Astrocyte (in vitro differentiated cells and primary cell): ENCODE measurements around the gene NABP1. TPM values are rescaled to one million over a fixed set of nuclear protein-coding genes. Genes with fewer than 3 reads are reported as not detected.

Experiments used
- DNase-seq: peaks from one replicate; pipeline ENCODE4 v3.0.0-alpha.2; 2010; ENCODE audit warnings: low read depth
- FAIRE-seq: peaks from 2 replicates; lab custom pipeline; 2011; peaks lifted over from hg19 to GRCh38; lab: Jason Lieb, UNC
- H2AFZ ChIP-seq: 2 replicates; pipeline ENCODE4 v1.6.0; 2012; ENCODE audit warnings: low read depth, low read length, inconsistent platforms
- H3K27ac ChIP-seq: 2 replicates; pipeline ENCODE4 v1.5.1; 2011; ENCODE audit warnings: low read depth, low read length, inconsistent platforms
- H3K27me3 ChIP-seq: 2 replicates; pipeline ENCODE4 v1.6.0; 2011; ENCODE audit warnings: low read length, inconsistent platforms; ENCODE audit not compliant: insufficient read depth
- H3K36me3 ChIP-seq: 2 replicates; pipeline ENCODE4 v1.5.1; 2011; ENCODE audit warnings: low read length, inconsistent platforms; ENCODE audit not compliant: insufficient read depth
- H3K4me1 ChIP-seq: 2 replicates; pipeline ENCODE4 v1.5.1; 2011; ENCODE audit warnings: low read length, inconsistent platforms; ENCODE audit not compliant: insufficient read depth
- H3K4me2 ChIP-seq: 2 replicates; pipeline ENCODE4 v1.6.0; 2012; ENCODE audit warnings: low read length, inconsistent platforms
- H3K4me3 ChIP-seq: 2 replicates; pipeline ENCODE4 v1.5.1; 2011; ENCODE audit warnings: low read depth, mild to moderate bottlenecking, low read length, inconsistent platforms; ENCODE audit not compliant: insufficient read depth
- H3K79me2 ChIP-seq: 2 replicates; pipeline ENCODE4 v1.6.0; 2012; ENCODE audit warnings: mild to moderate bottlenecking, low read length, inconsistent platforms; ENCODE audit not compliant: insufficient read depth
- H3K9ac ChIP-seq: 2 replicates; pipeline ENCODE4 v1.6.0; 2012; ENCODE audit warnings: mild to moderate bottlenecking, low read length, inconsistent platforms
- H3K9me3 ChIP-seq: 2 replicates; pipeline ENCODE4 v1.5.1; 2012; ENCODE audit warnings: low read depth, mild to moderate bottlenecking, low read length, inconsistent platforms; ENCODE audit not compliant: insufficient read depth
- H4K20me1 ChIP-seq: 2 replicates; pipeline ENCODE4 v1.6.0; 2012; ENCODE audit warnings: low read length, inconsistent platforms; ENCODE audit not compliant: insufficient read depth
- H3K27ac Mint-ChIP-seq: one replicate; pipeline ENCODE4 v1.8.0; 2021; ENCODE audit warnings: mild to moderate bottlenecking, mixed read lengths; ENCODE audit not compliant: unreplicated experiment
- H3K27me3 Mint-ChIP-seq: one replicate; pipeline ENCODE4 v1.8.0; 2021; ENCODE audit warnings: low read depth, mixed read lengths; ENCODE audit not compliant: unreplicated experiment
- H3K36me3 Mint-ChIP-seq: one replicate; pipeline ENCODE4 v1.8.0; 2021; ENCODE audit warnings: low read depth, mixed read lengths; ENCODE audit not compliant: unreplicated experiment
- H3K4me1 Mint-ChIP-seq: one replicate; pipeline ENCODE4 v1.8.0; 2021; ENCODE audit warnings: low read depth, mixed read lengths; ENCODE audit not compliant: unreplicated experiment
- H3K4me3 Mint-ChIP-seq: one replicate; pipeline ENCODE4 v1.8.0; 2021; ENCODE audit warnings: mild to moderate bottlenecking, moderate library complexity, mixed read lengths; ENCODE audit not compliant: unreplicated experiment
- H3K9me3 Mint-ChIP-seq: one replicate; pipeline ENCODE4 v1.8.0; 2021; ENCODE audit warnings: mild to moderate bottlenecking, mixed read lengths; ENCODE audit not compliant: unreplicated experiment
- EZH2 ChIP-seq: IDR thresholded peaks from 2 replicates; pipeline ENCODE4 v1.6.1; 2012; ENCODE audit warnings: mild to moderate bottlenecking, low read length, inconsistent platforms; ENCODE audit not compliant: insufficient read depth
- total RNA-seq: library from RNA; stranded (reverse); gene quantifications from 2 replicates; pipeline ENCODE4 v1.2.1, GENCODE V29; 2021
- TF ChIP-seq, protein P1 (sequence below): IDR thresholded peaks from 2 replicates; pipeline ENCODE4 v1.5.1; 2011; ENCODE audit warnings: low read depth, mild to moderate bottlenecking, inconsistent platforms, low read length, moderate library complexity; ENCODE audit not compliant: insufficient read depth

Gene NABP1
- total RNA-seq, 1 donor from 2014 or later: 213 TPM

DNA sequence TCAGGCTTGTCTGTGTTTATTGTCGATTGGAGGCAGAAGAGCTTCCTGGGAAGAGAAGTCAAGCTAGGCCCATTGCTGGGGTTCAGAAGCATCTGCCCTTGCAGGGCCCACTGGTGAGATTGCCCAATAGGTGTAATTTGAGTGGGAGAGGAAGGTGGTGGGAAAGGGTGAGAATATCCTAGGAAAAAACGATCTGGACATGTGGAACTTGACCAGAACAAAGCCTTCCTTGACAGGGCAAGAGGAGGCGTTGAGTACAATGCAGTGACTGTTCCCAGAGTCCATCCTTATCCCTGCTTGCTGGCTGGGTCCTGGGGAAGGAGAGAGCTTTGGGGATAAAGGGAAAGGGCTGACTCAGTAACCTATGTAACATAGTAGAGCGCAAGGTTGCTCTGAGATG lies 27.1 kb downstream of the NABP1 start:
- H3K4me1 Mint-ChIP-seq: peaks cover 11% of the 10 kb centered on the region

DNA sequence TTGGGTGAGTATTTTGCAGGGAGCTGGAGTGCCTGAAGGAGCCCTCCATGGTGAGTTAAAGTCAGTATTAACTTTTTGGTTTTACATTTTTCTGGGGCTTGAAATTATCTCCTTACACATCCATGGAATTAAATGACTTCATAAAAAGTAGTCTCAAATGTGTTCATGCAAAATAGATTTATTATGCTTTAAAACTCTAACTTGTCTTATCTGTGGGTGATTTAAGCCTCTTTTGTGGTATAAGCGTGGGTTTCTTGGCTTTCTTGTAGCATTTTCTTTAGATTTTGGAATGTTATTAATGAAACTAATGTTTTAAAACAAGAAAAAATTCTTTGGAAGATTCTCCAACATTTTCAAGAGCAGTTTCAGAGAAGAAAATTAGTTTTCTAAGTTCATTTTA lies 27.8 kb downstream of the NABP1 start:
- Mint-ChIP-seq H3K36me3 (no peaks in the 10 kb centered on the region), H3K4me3 (no peak overlapping the region), H3K27me3 (no peaks in the 10 kb centered on the region), H3K4me1 (peaks cover 14% of the 10 kb centered on the region), H3K9me3 (no peaks in the 10 kb centered on the region), H3K27ac (no peak overlapping the region)
- Histone ChIP-seq H2AFZ (no peak overlapping the region), H3K36me3 (no peaks in the 10 kb centered on the region), H3K79me2 (no peaks in the 10 kb centered on the region), H3K9me3 (no peaks in the 10 kb centered on the region), H3K27ac (no peak overlapping the region), H3K4me2 (no peak overlapping the region), H4K20me1 (no peaks in the 10 kb centered on the region), H3K27me3 (no peaks in the 10 kb centered on the region), H3K9ac (no peak overlapping the region), H3K4me3 (no peak overlapping the region), H3K4me1 (peaks cover 9% of the 10 kb centered on the region)
- no peak for FAIRE-seq
- DNase-seq: peak; percentile 64
- TF ChIP-seq, protein P1, sequence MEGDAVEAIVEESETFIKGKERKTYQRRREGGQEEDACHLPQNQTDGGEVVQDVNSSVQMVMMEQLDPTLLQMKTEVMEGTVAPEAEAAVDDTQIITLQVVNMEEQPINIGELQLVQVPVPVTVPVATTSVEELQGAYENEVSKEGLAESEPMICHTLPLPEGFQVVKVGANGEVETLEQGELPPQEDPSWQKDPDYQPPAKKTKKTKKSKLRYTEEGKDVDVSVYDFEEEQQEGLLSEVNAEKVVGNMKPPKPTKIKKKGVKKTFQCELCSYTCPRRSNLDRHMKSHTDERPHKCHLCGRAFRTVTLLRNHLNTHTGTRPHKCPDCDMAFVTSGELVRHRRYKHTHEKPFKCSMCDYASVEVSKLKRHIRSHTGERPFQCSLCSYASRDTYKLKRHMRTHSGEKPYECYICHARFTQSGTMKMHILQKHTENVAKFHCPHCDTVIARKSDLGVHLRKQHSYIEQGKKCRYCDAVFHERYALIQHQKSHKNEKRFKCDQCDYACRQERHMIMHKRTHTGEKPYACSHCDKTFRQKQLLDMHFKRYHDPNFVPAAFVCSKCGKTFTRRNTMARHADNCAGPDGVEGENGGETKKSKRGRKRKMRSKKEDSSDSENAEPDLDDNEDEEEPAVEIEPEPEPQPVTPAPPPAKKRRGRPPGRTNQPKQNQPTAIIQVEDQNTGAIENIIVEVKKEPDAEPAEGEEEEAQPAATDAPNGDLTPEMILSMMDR: no peak
- no peak for TF ChIP-seq EZH2

More for the DNA sequence above, 27.1 kb downstream of the NABP1 start:
- DNase-seq (no peak), FAIRE-seq (no peak)
- H3K36me3 ChIP-seq: no peaks in the 10 kb centered on the region
- no peak for TF ChIP-seq EZH2
- TF ChIP-seq, protein P1: no peak
- Mint-ChIP-seq H3K4me3 (no peak overlapping the region), H3K27ac (no peak overlapping the region), H3K27me3 (no peaks in the 10 kb centered on the region), H3K9me3 (no peaks in the 10 kb centered on the region), H3K36me3 (no peaks in the 10 kb centered on the region)
- H3K9ac ChIP-seq: no peak overlapping the region
- H3K27ac ChIP-seq: no peak overlapping the region
- no peaks in the 10 kb centered on the region for H3K79me2 ChIP-seq
- H3K4me1 ChIP-seq: peaks cover 3% of the 10 kb centered on the region
- no peaks in the 10 kb centered on the region for H3K9me3 ChIP-seq
- H3K4me3 ChIP-seq: no peak overlapping the region
- no peaks in the 10 kb centered on the region for H3K27me3 ChIP-seq
- no peak overlapping the region for H2AFZ ChIP-seq
- H4K20me1 ChIP-seq: no peaks in the 10 kb centered on the region
- no peak overlapping the region for H3K4me2 ChIP-seq

DNA sequence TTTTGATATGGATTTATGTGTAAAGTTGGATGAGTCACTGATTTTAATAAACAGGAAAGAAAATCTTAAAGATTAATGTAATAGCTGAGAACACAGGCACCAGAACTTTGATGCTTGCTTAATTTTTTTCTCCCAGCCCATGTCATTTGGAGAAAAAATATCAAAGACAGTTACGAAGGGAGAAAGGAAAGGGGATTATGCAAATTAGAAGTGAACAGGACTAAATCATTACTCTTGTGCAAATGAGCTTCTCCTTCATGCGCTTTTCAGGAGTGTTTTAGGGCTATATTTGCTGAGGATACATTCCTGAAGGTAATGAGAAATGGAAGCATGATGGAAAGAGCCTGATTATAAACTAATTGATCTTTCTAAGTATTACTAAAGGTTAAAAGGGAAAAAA lies 28.9 kb downstream of the NABP1 start:
- TF ChIP-seq, protein P1: no peak
- TF ChIP-seq EZH2: no peak
- H2AFZ ChIP-seq: no peak overlapping the region
- no peaks in the 10 kb centered on the region for H3K9me3 ChIP-seq
- H3K9ac ChIP-seq: no peak overlapping the region
- no peak for FAIRE-seq
- no peak overlapping the region for H3K4me2 ChIP-seq
- Mint-ChIP-seq H3K27ac (no peak overlapping the region), H3K9me3 (no peaks in the 10 kb centered on the region), H3K4me1 (peaks cover 11% of the 10 kb centered on the region), H3K27me3 (no peaks in the 10 kb centered on the region), H3K4me3 (no peak overlapping the region), H3K36me3 (no peaks in the 10 kb centered on the region)
- H4K20me1 ChIP-seq: no peaks in the 10 kb centered on the region
- H3K4me3 ChIP-seq: no peak overlapping the region
- no peak overlapping the region for H3K27ac ChIP-seq
- no peak for DNase-seq
- H3K4me1 ChIP-seq: peaks cover 12% of the 10 kb centered on the region
- no peaks in the 10 kb centered on the region for H3K79me2 ChIP-seq
- no peaks in the 10 kb centered on the region for H3K36me3 ChIP-seq
- H3K27me3 ChIP-seq: no peaks in the 10 kb centered on the region
